Fibroblast of skin of right quadriceps (primary cell): ENCODE data around the gene SH3TC2.
A peak's percentile ranks its signal among the peaks of the same experiment; 100 is the strongest.
"Not testable (repeated sequence)": the region's sequence is repeated elsewhere in the genome, so short reads cannot be mapped to it uniquely, and the experiment has no call there.

Experiments used
- DNase-seq: peaks from one replicate; pipeline ENCODE4 v3.0.0-alpha.2; 2013

Gene SH3TC2

GRCh38 chr5:149063017-149063687, at the start of gene SH3TC2:
TSS of gene SH3TC2 (minus strand) at chr5:149063062. CDS start at chr5:149063022, 40 bp downstream.
- peak; percentile 64 for DNase-seq

DNA sequence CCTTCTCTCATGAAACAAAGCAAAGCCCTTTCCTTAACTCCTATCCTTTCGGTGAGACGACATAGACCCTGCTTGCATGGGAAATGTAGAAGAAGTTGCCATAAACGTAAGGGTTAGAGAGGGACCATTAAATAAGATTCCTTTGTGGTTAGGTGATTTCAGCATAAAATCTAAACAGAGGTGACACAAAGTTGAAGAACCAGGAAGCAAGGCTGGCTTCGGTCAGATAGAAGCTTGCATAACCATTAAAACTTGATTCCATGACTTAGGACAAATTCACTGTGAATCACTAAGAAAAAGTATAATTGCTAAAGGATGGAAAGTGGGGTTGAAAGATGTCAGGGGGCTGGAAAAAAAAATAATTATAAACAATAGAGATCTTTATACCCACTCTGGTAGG, 47.5 kb upstream of the SH3TC2 start:
- no peak for DNase-seq

DNA sequence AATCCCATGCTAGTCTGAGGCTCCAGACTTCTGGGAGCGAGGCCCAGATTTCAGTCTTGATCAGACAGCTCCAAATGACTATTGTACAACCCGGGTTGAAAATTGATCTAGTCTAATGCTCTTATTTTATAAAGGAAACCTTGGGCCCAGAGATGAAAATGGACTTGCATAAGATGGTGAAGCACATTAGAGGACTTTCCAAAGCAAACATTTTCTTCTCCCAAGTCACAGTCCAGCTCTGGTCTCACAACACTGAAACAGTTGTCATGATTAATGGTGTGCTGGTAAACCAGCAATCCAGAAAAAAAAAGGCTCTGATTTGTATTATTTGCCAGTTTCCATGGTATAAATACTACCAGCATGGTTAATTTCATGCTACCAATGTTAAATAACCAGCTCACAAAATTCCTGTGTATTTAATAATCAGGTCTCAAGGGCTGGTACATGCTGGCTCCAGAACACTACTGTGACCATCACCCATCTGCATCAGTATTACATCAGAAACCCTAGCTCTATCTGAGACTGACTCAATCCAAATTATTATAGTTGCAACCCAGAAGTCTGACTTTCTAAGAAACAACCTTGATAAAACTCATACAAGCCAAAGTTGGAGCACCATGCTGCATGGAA, 45.9 kb upstream of the SH3TC2 start:
- no peak for DNase-seq

- DNase-seq, result no peak
Measured at GRCh38 chr5:149100331-149100730, 37.5 kb upstream of the SH3TC2 start.

GRCh38 chr5:149099920-149100319, 37.1 kb upstream of the SH3TC2 start:
- no peak for DNase-seq

DNA sequence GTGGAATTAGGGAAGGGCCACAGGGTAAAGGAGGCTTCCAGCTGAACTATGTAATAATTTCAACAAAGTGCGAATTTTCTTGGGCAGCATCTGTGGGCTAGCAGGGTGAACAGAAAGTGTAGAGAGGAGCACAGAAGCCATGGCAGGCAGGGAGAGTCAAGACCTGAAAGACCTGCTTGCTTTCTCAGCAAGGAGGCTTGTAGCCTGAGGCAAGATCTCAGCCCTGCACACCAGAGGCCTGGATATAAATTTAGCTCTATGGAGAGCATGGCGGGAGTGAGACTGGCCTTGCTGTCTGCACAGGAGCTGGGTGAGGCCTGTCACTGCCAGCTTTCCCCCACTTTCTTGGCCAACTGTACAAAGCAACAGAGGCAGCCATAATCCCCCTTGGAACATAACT, 32.1 kb upstream of the SH3TC2 start:
- no peak for DNase-seq

DNA sequence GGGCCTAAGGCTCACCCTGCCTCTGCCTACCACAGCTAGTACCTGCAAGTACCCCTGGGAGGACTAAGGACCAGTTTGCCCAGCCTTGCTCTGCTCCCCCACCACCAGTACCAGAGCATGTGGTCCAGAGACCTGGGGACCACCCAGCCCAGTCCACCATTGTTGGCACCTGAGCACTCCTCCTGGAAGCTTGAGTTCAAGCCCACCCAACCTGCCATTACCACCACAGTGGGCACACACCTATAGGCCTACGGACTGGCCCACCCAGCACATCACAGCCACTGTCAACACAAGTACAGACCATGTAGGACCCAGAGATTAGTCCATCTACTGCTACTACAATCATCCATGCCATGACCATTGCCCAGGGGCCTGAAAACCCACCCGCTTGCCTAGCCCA, 30.8 kb upstream of the SH3TC2 start:
- no peak for DNase-seq

- no peak for DNase-seq
Measured at GRCh38 chr5:149089796-149090195, 26.9 kb upstream of the SH3TC2 start.

GRCh38 chr5:149088686-149089085, 25.8 kb upstream of the SH3TC2 start:
- DNase-seq, result no peak

DNA sequence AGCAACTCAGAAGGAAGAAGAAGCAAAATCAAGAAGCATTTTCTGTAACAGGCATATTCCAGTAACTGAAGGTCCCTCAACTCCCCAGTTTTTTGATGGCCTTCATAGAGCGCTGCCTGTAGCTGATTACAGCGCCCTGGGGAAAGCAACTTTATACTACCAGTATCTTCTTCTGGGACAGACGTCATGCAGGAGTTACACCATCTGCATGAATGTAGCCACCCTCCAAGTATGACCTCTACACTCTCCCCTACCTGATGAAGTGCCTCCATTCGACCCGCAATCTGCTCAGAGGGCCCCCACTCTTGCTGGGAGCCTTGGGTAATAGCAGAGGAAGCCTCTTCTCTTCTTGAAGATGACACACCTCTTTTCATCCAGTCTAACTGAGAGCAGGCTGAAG, 21.0 kb upstream of the SH3TC2 start:
- no peak for DNase-seq

- no peak for DNase-seq
Measured at GRCh38 chr5:149082271-149082670, 19.4 kb upstream of the SH3TC2 start.

- DNase-seq, result no peak
Measured at GRCh38 chr5:149080294-149080693, 17.4 kb upstream of the SH3TC2 start.

- no peak for DNase-seq
Measured at GRCh38 chr5:149079883-149080282, 17.0 kb upstream of the SH3TC2 start.

- not testable (repeated sequence) for DNase-seq
Measured at GRCh38 chr5:149074071-149074470, 11.2 kb upstream of the SH3TC2 start.

DNA sequence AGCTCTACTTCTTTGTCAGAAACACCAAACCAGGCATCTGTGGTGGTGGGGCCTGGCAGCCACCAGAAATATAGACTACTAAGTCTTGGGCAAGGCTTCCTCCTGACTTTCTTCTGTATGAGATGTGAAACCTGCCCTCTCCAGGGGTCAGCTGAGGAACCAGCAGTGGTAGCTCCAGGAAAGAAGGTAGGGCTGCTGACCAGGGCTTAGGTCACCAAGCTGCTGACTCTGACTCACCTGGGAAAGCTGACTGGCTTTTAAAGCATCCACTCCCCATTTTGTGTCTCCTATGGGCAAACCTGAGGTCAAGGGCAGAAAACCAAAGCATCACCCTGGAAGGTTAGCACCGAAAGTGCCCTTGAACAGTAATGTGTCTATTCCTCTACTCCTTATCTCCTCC, 10.4 kb upstream of the SH3TC2 start:
- no peak for DNase-seq

GRCh38 chr5:149072791-149073190, 9.9 kb upstream of the SH3TC2 start:
- no peak for DNase-seq

- no peak for DNase-seq
Measured at GRCh38 chr5:149072376-149072775, 9.5 kb upstream of the SH3TC2 start.

DNA sequence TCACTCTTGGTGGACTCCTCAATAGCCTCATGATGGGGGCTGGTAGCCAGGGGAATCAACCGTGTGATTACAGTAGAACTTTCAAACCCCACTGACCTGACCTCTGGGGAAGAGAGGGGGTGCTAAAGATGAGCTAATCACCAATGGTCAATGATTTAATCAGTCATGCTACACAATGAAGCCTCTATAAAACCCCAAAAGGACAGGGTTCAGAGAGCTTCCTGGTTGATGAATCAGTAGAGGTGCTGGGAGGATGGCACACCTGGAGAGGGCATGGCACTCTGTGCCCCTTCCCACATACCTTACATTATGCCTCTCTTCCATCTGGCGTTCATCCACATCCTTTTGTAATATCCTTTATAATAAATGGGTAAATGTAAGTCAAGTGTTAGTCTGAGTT, 8.9 kb upstream of the SH3TC2 start:
- no peak for DNase-seq

DNA sequence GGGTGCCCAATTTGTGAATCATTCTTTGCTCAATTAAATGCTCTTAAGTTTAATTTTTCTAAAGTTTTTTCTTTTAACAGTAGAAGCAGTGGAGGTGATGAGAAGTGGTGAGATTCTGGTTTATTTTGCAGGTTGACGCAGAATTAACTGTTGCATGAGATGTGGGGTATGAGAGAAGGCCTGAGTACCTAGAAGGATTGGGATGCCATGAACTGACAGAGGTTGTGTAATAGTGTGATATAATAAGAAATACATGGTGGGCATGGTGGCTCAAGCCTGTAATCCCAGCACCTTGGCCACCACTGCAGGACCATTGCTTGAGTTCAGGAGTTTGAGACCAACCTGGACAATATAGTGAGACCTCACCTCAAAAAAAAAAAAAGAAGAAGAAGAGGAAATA, 8.4 kb upstream of the SH3TC2 start:
- no peak for DNase-seq

DNA sequence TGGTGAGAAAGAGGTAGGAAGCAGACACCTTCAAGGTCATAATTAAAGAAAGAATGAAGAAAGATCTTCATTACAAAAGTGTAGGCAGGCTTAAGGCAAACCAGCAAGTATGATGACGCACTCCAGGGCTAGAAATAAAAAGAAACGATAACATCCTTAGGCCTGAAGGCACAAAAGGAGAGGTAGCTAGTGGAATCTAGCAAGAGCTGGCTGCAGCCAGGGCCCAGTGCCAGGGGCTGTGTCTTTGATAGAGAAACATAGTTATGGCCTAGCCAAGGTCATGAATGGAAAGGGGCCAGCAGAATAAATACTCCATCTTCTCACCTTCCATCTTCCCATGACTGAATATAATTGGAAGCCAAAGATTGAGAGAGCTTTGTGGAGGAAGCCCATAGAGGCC, 6.8 kb upstream of the SH3TC2 start:
- DNase-seq, result no peak

DNA sequence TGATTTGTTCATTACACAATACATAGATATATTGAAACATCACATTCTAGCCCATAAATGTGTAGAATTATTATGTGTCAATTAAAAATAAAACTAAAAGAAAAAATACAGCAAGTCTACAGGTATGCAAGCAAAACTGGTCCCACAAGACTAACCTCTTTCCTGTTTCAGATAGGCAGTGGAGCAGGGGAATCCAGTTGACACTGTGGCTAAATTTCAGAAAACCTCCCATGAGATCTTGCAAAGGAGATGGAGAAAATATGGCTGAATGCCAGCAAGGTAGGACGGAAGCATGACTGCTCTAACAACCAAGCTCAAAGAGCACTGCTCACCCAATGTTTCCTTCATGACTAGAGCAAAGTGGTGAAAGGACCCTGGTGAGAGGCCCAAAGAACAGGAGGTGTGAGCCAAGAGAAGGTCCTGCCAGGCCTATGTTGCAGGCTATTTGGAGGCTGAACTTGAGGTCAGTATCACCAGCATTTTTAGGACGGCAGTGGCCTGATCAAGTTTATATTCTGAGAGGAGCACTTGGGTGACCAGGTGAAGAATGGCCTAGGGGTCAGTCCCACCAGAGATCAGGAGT, 1.1 kb upstream of the SH3TC2 start:
- no peak for DNase-seq

- peak; percentile 91 for DNase-seq
Measured at GRCh38 chr5:149062371-149063016, 368 bp downstream of the SH3TC2 start.

- no peak for DNase-seq
Measured at GRCh38 chr5:149061341-149061740, 1.5 kb downstream of the SH3TC2 start.

- peak; percentile 39 for DNase-seq
Measured at GRCh38 chr5:149060325-149060724, 2.5 kb downstream of the SH3TC2 start.
